H1 (cell line): ENCODE measurements around the gene CAMKMT. TPM values are rescaled to one million over a fixed set of nuclear protein-coding genes. Genes with fewer than 3 reads are reported as not detected.

Experiments used
- BRCA1 ChIP-seq: IDR thresholded peaks from 2 replicates; pipeline ENCODE4 v1.6.1; 2012; ENCODE audit warnings: low read depth, low read length, improper control_type of control experiment
- GABPA ChIP-seq: IDR thresholded peaks from 2 replicates; pipeline ENCODE4 v1.6.1; 2011; ENCODE audit warnings: mild to moderate bottlenecking, low read length, moderate library complexity, borderline replicate concordance; ENCODE audit not compliant: insufficient read depth
- POLR2AphosphoS5 ChIP-seq: IDR thresholded peaks from 2 replicates; pipeline ENCODE4 v1.6.1; 2011; ENCODE audit warnings: low read depth, low read length
- SP1 ChIP-seq: IDR thresholded peaks from 2 replicates; pipeline ENCODE4 v1.6.1; 2011; ENCODE audit warnings: low read depth, low read length
- SP4 ChIP-seq: IDR thresholded peaks from 2 replicates; pipeline ENCODE4 v1.6.1; 2012; ENCODE audit warnings: low read length, inconsistent platforms
- TBP ChIP-seq: IDR thresholded peaks from 2 replicates; pipeline ENCODE4 v1.6.1; 2011; ENCODE audit warnings: low read depth, low read length, improper control_type of control experiment
- polyA plus RNA-seq, 7 experiments: library from polyadenylated mRNA; depleted of rRNA in 3 of 7; stranded (reverse) in 5 of 7; unstranded in 2 of 7; fragments of >200 nt in 5 of 7; fragments of 200-250 nt in 2 of 7; gene quantifications; 1 replicate in 5 of 7; 2 replicates in 1 of 7; 4 replicates in 1 of 7; pipeline versions ENCODE4 v1.2.1 to v1.2.3, GENCODE V29; 2011 to 2013; ENCODE audit warnings: missing spikeins in 2 of 7, mixed read lengths in 2 of 7
- total RNA-seq: library from RNA; stranded (reverse); fragmentation: NEBNext Ultra II Directional; extraction: Animal tissue kit (Norgen Biotek cat#: 25700); gene quantifications from 2 replicates; pipeline ENCODE4 v1.2.1, GENCODE V29; 2021
- TF ChIP-seq, protein P1 (sequence below): fragments of 300-600 bp; sonication (generic); IDR thresholded peaks from 2 replicates; pipeline ENCODE4 v1.7.1; 2012; ENCODE audit warnings: low read length, moderate library complexity, mild to moderate bottlenecking, inconsistent platforms; ENCODE audit not compliant: insufficient replicate concordance

Gene CAMKMT
- total and polyA plus RNA-seq, 2 of the 8 experiments (the other 6 are each of a cell fraction or from before 2014, with no cell fraction given), result 14.7 to 22.4 TPM

DNA sequence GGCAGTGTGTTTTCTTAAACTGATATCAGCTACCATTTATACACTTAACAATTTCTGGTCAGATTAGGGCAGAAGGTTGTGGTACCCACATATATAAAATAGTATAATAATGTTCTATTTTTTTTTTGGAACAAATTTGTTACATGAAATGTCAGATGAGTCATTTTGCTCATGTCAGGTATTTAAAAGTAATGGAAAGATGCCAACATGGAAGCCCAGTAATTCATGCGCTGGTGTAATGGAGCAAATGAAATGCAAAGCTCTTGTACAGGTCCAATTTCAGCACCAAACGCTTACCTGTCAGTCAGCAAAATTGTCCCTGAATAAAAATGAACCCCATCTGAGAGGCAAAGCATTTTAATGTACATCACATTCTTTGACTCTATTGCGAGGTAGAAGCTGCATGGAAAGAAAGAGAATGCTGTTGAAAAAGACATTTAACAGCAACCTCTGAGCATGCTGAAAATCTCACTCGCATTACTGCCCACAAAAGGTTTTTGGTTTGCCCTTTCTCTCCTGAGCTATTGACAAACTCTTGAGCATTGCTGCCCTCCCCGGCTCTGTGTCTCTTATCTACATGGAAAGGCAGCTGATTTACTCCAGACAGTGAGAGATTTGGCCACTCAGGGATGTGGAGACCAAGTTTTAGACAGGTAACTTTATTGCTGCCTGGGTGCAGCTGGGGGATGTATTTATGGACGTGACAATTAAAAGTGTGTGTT is 217.5 kb downstream of the CAMKMT start (continued):
- TF ChIP-seq, protein P1, sequence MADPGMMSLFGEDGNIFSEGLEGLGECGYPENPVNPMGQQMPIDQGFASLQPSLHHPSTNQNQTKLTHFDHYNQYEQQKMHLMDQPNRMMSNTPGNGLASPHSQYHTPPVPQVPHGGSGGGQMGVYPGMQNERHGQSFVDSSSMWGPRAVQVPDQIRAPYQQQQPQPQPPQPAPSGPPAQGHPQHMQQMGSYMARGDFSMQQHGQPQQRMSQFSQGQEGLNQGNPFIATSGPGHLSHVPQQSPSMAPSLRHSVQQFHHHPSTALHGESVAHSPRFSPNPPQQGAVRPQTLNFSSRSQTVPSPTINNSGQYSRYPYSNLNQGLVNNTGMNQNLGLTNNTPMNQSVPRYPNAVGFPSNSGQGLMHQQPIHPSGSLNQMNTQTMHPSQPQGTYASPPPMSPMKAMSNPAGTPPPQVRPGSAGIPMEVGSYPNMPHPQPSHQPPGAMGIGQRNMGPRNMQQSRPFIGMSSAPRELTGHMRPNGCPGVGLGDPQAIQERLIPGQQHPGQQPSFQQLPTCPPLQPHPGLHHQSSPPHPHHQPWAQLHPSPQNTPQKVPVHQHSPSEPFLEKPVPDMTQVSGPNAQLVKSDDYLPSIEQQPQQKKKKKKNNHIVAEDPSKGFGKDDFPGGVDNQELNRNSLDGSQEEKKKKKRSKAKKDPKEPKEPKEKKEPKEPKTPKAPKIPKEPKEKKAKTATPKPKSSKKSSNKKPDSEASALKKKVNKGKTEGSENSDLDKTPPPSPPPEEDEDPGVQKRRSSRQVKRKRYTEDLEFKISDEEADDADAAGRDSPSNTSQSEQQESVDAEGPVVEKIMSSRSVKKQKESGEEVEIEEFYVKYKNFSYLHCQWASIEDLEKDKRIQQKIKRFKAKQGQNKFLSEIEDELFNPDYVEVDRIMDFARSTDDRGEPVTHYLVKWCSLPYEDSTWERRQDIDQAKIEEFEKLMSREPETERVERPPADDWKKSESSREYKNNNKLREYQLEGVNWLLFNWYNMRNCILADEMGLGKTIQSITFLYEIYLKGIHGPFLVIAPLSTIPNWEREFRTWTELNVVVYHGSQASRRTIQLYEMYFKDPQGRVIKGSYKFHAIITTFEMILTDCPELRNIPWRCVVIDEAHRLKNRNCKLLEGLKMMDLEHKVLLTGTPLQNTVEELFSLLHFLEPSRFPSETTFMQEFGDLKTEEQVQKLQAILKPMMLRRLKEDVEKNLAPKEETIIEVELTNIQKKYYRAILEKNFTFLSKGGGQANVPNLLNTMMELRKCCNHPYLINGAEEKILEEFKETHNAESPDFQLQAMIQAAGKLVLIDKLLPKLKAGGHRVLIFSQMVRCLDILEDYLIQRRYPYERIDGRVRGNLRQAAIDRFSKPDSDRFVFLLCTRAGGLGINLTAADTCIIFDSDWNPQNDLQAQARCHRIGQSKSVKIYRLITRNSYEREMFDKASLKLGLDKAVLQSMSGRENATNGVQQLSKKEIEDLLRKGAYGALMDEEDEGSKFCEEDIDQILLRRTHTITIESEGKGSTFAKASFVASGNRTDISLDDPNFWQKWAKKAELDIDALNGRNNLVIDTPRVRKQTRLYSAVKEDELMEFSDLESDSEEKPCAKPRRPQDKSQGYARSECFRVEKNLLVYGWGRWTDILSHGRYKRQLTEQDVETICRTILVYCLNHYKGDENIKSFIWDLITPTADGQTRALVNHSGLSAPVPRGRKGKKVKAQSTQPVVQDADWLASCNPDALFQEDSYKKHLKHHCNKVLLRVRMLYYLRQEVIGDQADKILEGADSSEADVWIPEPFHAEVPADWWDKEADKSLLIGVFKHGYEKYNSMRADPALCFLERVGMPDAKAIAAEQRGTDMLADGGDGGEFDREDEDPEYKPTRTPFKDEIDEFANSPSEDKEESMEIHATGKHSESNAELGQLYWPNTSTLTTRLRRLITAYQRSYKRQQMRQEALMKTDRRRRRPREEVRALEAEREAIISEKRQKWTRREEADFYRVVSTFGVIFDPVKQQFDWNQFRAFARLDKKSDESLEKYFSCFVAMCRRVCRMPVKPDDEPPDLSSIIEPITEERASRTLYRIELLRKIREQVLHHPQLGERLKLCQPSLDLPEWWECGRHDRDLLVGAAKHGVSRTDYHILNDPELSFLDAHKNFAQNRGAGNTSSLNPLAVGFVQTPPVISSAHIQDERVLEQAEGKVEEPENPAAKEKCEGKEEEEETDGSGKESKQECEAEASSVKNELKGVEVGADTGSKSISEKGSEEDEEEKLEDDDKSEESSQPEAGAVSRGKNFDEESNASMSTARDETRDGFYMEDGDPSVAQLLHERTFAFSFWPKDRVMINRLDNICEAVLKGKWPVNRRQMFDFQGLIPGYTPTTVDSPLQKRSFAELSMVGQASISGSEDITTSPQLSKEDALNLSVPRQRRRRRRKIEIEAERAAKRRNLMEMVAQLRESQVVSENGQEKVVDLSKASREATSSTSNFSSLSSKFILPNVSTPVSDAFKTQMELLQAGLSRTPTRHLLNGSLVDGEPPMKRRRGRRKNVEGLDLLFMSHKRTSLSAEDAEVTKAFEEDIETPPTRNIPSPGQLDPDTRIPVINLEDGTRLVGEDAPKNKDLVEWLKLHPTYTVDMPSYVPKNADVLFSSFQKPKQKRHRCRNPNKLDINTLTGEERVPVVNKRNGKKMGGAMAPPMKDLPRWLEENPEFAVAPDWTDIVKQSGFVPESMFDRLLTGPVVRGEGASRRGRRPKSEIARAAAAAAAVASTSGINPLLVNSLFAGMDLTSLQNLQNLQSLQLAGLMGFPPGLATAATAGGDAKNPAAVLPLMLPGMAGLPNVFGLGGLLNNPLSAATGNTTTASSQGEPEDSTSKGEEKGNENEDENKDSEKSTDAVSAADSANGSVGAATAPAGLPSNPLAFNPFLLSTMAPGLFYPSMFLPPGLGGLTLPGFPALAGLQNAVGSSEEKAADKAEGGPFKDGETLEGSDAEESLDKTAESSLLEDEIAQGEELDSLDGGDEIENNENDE, result no peak
- TF ChIP-seq BRCA1 (no peak), POLR2AphosphoS5 (no peak), TBP (no peak), GABPA (no peak), SP1 (no peak), SP4 (no peak)
- TF ChIP-seq, all 59 proteins: peak for 0
